Vein endothelial cell (primary cell): ENCODE data around the gene WDTC1. TPM values are rescaled to one million over a fixed set of nuclear protein-coding genes. Genes with fewer than 3 reads are reported as not detected.

Experiments used
- small RNA-seq: library from RNA; depleted of rRNA; stranded (forward); fragments of <200 nt; gene quantifications from one replicate; pipeline ENCODE3, GENCODE V24; 2012
- total RNA-seq: library from RNA; depleted of rRNA; stranded (reverse); fragments of >200 nt; gene quantifications from 2 replicates; pipeline ENCODE4 v1.2.3, GENCODE V29; 2012

Gene WDTC1
- total RNA-seq, result 22.4 and 30.4 TPM in 2 replicates

GRCh38 chr1:27234049-27234882 lies at the start of gene WDTC1:
WDTC1 (plus strand) TSS chr1:27234632; CDS start chr1:27261055, 26,423 bp downstream.

GRCh38 chr1:27321813-27322568 lies 87.6 kb downstream of the WDTC1 start, which contains the start of gene TMEM222:
TMEM222 (plus strand) TSS chr1:27322163; CDS start chr1:27322198, 35 bp downstream.

GRCh38 chr1:27341525-27342252 lies 107.3 kb downstream of the WDTC1 start, which contains the start of gene SYTL1:
SYTL1 (plus strand) TSS chr1:27342022; CDS start chr1:27345335, 3,313 bp downstream.

Small RNA genes lying within 50 kb of the gene (small RNA-seq; reads per million reads assigned to genes)
- gene RF00019, result not detected
- gene RNU6-48P, result 0.37 reads per million, percentile 18 among the genes with 10 or more reads in this experiment
- gene SNRPEP7, result not detected

Other genes with a start within 250 kb of the WDTC1 start
- gene TRNP1, start 240.9 kb upstream of the WDTC1 start, total RNA-seq, result 11.1 and 13.3 TPM in 2 replicates
- 0.57 and 0.98 TPM in 2 replicates for gene TENT5B, start 221.8 kb upstream of the WDTC1 start, total RNA-seq
- 12.7 and 13.0 TPM in 2 replicates for gene SLC9A1, start 79.5 kb upstream of the WDTC1 start, total RNA-seq
- 29.4 and 41.2 TPM in 2 replicates for gene TMEM222, start 87.5 kb downstream of the WDTC1 start, total RNA-seq
- under 0.01 and 0.10 TPM in 2 replicates for gene SYTL1, start 107.4 kb downstream of the WDTC1 start, total RNA-seq
- gene MAP3K6, start 132.3 kb downstream of the WDTC1 start, total RNA-seq, result 13.4 and 16.9 TPM in 2 replicates
- 0.33 and 0.48 TPM in 2 replicates for gene FCN3, start 140.2 kb downstream of the WDTC1 start, total RNA-seq
- not detected in 2 replicates for gene CD164L2, start 148.7 kb downstream of the WDTC1 start, total RNA-seq
- 0.98 and 2.6 TPM in 2 replicates for gene GPR3, start 158.0 kb downstream of the WDTC1 start, total RNA-seq